ENCODE measurements around the gene BIN1. TPM values are rescaled to one million over a fixed set of nuclear protein-coding genes. Genes with fewer than 3 reads are reported as not detected.
A peak's percentile ranks its signal among the peaks of the same experiment; 100 is the strongest.

Gene BIN1
- total RNA-seq, 1 experiment from 2014 or later = 76.5 TPM

- Histone ChIP-seq H3K36me3 (no peaks in the 10 kb centered on the region), H3K27ac (no peak overlapping the region), H3K9me3 (replicated peaks) (0 out of 2 replicates have a peak, but pooled peaks cover 5% of the 10 kb centered on the region), H3K4me3 (no peak overlapping the region), H3K27me3 (replicated peaks) (no peaks in the 10 kb centered on the region), H3K4me1 (replicated peaks) (peaks cover 28% of the 10 kb centered on the region)
- no peak for DNase-seq (ENCODE audit: low read depth in 1 of 2, low spot score in 2 of 2)
Measured at GRCh38 chr2:127142663-127143630, 36.0 kb upstream of the BIN1 start.

GRCh38 chr2:127140538-127140937, 33.6 kb upstream of the BIN1 start:
- Histone ChIP-seq H3K4me3 (no peak overlapping the region), H3K4me1 (replicated peaks) (peaks cover 9% of the 10 kb centered on the region), H3K27ac (no peak overlapping the region), H3K27me3 (replicated peaks) (no peaks in the 10 kb centered on the region), H3K9me3 (replicated peaks) (0 out of 2 replicates have a peak, but pooled peaks cover 5% of the 10 kb centered on the region), H3K36me3 (no peaks in the 10 kb centered on the region)
- DNase-seq (ENCODE audit: low read depth in 1 of 2, low spot score in 2 of 2) = no peak

DNA sequence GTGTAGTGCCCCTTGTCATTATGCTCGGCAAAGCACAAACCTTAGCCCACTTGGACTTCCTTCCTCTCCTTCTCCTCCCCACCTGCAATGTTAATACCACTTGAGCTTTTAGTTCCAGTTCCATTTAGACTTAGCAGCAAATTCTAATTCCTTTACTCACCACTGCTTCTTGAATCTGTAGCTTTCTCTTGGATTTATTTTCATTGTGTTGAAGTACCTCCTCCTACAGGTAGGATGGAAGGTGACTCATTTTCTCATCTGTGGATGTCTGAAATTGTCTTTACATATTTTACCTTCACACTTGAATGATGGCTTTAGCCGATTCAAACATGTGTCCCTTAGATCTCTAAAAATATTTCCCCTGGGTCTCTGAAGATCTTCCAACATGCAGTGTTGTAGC, 32.8 kb upstream of the BIN1 start:
- no peak for DNase-seq (ENCODE audit: low read depth in 1 of 2, low spot score in 2 of 2)
- Histone ChIP-seq H3K36me3 (no peaks in the 10 kb centered on the region), H3K9me3 (replicated peaks) (0 out of 2 replicates have a peak, but pooled peaks cover 5% of the 10 kb centered on the region), H3K4me1 (replicated peaks) (peaks cover 7% of the 10 kb centered on the region), H3K4me3 (no peak overlapping the region), H3K27ac (no peak overlapping the region), H3K27me3 (replicated peaks) (no peaks in the 10 kb centered on the region)

GRCh38 chr2:127138281-127138680, 31.3 kb upstream of the BIN1 start:
- DNase-seq (ENCODE audit: low read depth in 1 of 2, low spot score in 2 of 2) = peak in 1 of 2 experiments; percentile 40
- Histone ChIP-seq H3K27ac (no peak overlapping the region), H3K36me3 (no peaks in the 10 kb centered on the region), H3K9me3 (replicated peaks) (0 out of 2 replicates have a peak, but pooled peaks cover 5% of the 10 kb centered on the region), H3K27me3 (replicated peaks) (no peaks in the 10 kb centered on the region), H3K4me3 (no peak overlapping the region), H3K4me1 (replicated peaks) (no peaks in the 10 kb centered on the region)

DNA sequence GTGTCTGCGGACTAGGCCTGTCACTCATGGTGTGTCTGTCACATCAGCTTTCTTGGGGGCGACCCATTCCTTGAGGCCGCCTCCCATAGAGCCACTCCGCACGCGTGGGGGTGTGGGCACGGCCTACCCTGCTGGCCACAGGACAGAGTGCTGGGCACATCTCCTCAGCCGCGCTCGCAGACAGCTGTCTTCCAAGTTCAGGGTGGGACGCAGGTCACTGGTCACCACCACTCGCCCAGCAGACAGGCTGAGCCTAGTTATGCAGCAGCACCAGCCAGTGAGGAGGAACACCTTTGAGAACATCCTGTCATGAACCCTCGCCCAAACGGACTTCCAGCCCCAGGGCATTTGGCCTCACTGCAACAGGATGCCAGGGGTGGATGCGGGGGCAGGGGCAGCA, 30.8 kb upstream of the BIN1 start:
- no peaks in the 10 kb centered on the region for H3K4me1 ChIP-seq (replicated peaks)
- no peaks in the 10 kb centered on the region for H3K27me3 ChIP-seq (replicated peaks)
- H3K4me3 ChIP-seq = no peak overlapping the region
- 0 out of 2 replicates have a peak, but pooled peaks cover 5% of the 10 kb centered on the region for H3K9me3 ChIP-seq (replicated peaks)
- H3K36me3 ChIP-seq = no peaks in the 10 kb centered on the region
- DNase-seq (ENCODE audit: low read depth in 1 of 2, low spot score in 2 of 2) = no peak
- H3K27ac ChIP-seq = no peak overlapping the region

- no peak overlapping the region for H3K27ac ChIP-seq
- no peaks in the 10 kb centered on the region for H3K27me3 ChIP-seq (replicated peaks)
- H3K4me3 ChIP-seq = no peak overlapping the region
- no peaks in the 10 kb centered on the region for H3K4me1 ChIP-seq (replicated peaks)
- H3K9me3 ChIP-seq (replicated peaks) = 0 out of 2 replicates have a peak, but pooled peaks cover 5% of the 10 kb centered on the region
- H3K36me3 ChIP-seq = no peaks in the 10 kb centered on the region
- peak in 1 of 2 experiments; percentile 36 for DNase-seq (ENCODE audit: low read depth in 1 of 2, low spot score in 2 of 2)
Measured at GRCh38 chr2:127137225-127137624, 30.3 kb upstream of the BIN1 start.

DNA sequence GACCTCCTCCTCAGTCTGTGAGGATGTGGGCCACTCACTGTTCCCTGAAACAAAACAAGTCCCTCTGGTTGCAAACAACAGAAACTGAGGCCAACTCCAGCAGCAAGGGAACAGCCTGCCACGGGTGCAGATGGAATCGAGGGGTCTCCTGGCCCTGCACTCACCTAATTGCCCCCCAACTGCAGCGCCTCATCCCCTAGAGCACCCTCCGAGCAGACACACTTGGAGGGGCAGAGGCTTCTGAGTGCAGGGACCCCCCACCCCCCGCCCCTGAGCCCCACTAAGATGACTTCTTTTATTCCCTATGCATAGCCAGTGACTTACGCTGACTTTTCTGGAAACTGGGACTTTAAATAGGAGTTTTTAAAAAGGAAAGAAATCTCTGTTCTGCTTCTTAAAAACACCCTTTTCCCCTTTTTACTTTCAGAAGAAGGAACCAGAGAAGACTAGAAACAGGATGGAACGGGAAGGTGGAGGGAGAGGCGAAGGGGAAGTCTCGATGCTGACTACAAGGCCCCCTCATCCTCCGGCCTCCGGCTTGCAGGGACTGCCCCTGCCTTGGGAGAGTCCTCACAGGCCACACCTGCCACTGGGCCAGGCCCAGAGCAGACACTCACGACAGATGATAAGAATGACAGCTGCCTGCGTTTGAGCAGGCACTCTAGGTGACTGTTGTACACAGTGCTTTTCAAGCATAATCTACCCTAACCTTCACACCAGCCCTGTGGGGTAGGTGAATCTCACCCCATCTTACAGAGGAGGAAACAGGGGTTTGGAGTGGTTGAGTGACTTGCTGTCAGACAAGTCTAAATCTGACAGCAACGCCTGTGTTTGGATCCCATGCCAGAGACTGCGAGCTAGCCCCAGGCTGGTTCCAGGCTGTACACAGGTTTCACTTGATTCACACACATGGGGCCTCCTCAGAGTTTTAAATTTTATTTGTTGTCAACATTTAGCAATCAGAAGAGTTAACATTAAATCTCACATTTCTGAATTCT, 28.2 kb upstream of the BIN1 start:
- peak in 1 of 2 experiments; percentile 26 for DNase-seq (ENCODE audit: low read depth in 1 of 2, low spot score in 2 of 2)
- Histone ChIP-seq H3K27ac (no peak overlapping the region), H3K27me3 (replicated peaks) (no peaks in the 10 kb centered on the region), H3K9me3 (replicated peaks) (0 out of 2 replicates have a peak, but pooled peaks cover 5% of the 10 kb centered on the region), H3K36me3 (no peaks in the 10 kb centered on the region), H3K4me3 (no peak overlapping the region), H3K4me1 (replicated peaks) (no peaks in the 10 kb centered on the region)

DNA sequence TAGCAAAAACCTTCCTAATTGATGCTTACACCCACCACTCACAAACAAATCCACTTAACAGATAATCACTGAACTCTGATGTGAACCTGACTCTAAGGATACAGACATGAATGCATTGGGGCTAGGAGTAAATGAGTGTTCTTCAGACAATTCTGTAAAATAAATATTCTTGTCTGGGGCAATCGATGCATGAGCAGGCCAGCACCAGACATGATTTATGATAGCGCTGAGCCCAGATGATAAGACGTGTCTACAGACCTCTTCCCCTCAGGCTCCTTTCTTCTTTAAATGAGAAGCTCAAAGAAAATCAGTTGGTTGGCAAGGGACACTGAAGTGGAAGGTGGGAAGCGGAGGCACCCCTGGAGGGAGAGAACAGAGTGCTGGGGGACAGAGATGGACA, 27.3 kb upstream of the BIN1 start:
- no peaks in the 10 kb centered on the region for H3K36me3 ChIP-seq
- H3K27me3 ChIP-seq (replicated peaks) = no peaks in the 10 kb centered on the region
- 0 out of 2 replicates have a peak, but pooled peaks cover 5% of the 10 kb centered on the region for H3K9me3 ChIP-seq (replicated peaks)
- no peaks in the 10 kb centered on the region for H3K4me1 ChIP-seq (replicated peaks)
- no peak overlapping the region for H3K27ac ChIP-seq
- H3K4me3 ChIP-seq = no peak overlapping the region
- no peak for DNase-seq (ENCODE audit: low read depth in 1 of 2, low spot score in 2 of 2)

DNA sequence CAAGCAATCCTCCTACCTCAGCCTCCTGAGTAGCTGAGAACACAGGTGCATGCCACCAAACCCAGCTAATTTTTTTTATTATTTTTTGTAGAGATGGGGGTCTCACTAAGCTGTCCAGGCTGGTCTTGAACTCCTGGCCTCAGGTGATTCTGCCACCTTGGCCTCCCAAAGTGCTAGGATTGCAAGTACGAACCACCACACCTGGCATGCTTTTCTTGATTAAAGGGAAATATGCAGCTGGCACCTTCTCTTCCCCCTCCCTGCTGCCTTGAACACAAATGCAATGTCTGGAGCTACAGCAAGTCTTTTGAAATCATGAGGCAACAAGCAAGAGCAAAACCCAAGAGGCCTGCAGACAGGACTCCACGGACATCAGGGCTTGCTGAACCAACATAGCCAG, 26.8 kb upstream of the BIN1 start:
- Histone ChIP-seq H3K9me3 (replicated peaks) (0 out of 2 replicates have a peak, but pooled peaks cover under 1% of the 10 kb centered on the region), H3K27me3 (replicated peaks) (no peaks in the 10 kb centered on the region), H3K36me3 (no peaks in the 10 kb centered on the region), H3K27ac (no peak overlapping the region), H3K4me3 (no peak overlapping the region), H3K4me1 (replicated peaks) (no peaks in the 10 kb centered on the region)
- DNase-seq (ENCODE audit: low read depth in 1 of 2, low spot score in 2 of 2) = no peak

GRCh38 chr2:127130421-127130820, 23.5 kb upstream of the BIN1 start:
- H3K27ac ChIP-seq = no peak overlapping the region
- no peaks in the 10 kb centered on the region for H3K4me1 ChIP-seq (replicated peaks)
- H3K36me3 ChIP-seq = no peaks in the 10 kb centered on the region
- no peak overlapping the region for H3K4me3 ChIP-seq
- H3K27me3 ChIP-seq (replicated peaks) = no peaks in the 10 kb centered on the region
- DNase-seq (ENCODE audit: low read depth in 1 of 2, low spot score in 2 of 2) = no peak
- no peaks in the 10 kb centered on the region for H3K9me3 ChIP-seq (replicated peaks)

DNA sequence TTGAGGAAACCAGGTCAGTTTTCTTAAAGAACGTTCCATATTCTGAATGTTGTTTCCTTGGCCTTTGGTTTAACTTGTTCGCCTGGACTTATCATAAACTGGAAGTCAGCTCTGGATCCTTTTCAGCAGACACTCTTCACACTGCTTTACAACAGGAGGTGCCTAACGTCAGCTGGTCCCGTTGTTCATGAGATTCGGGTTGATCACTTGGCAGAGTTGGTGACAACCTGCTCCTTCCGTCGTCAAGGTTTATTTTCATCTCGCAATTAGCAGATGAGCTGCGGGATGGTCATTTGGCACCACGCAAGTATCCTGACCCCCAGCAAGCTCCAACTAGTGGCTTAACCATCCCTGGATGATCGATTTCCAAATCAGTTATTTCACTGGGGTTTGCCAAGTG, 23.0 kb upstream of the BIN1 start:
- no peak for DNase-seq (ENCODE audit: low read depth in 1 of 2, low spot score in 2 of 2)
- Histone ChIP-seq H3K9me3 (replicated peaks) (no peaks in the 10 kb centered on the region), H3K27me3 (replicated peaks) (no peaks in the 10 kb centered on the region), H3K4me1 (replicated peaks) (no peaks in the 10 kb centered on the region), H3K27ac (no peak overlapping the region), H3K4me3 (no peak overlapping the region), H3K36me3 (no peaks in the 10 kb centered on the region)

- H3K9me3 ChIP-seq (replicated peaks) = no peaks in the 10 kb centered on the region
- H3K27me3 ChIP-seq (replicated peaks) = no peaks in the 10 kb centered on the region
- DNase-seq (ENCODE audit: low read depth in 1 of 2, low spot score in 2 of 2) = no peak
- H3K27ac ChIP-seq = no peak overlapping the region
- H3K36me3 ChIP-seq = no peaks in the 10 kb centered on the region
- no peaks in the 10 kb centered on the region for H3K4me1 ChIP-seq (replicated peaks)
- H3K4me3 ChIP-seq = no peak overlapping the region
Measured at GRCh38 chr2:127128445-127128904, 21.5 kb upstream of the BIN1 start.

- no peaks in the 10 kb centered on the region for H3K27me3 ChIP-seq (replicated peaks)
- no peak for DNase-seq (ENCODE audit: low read depth in 1 of 2, low spot score in 2 of 2)
- no peak overlapping the region for H3K27ac ChIP-seq
- H3K9me3 ChIP-seq (replicated peaks) = no peaks in the 10 kb centered on the region; the same call in 1 of the 2 replicates
- no peak overlapping the region for H3K4me3 ChIP-seq
- H3K4me1 ChIP-seq (replicated peaks) = no peaks in the 10 kb centered on the region
- H3K36me3 ChIP-seq = no peaks in the 10 kb centered on the region
Measured at GRCh38 chr2:127125821-127126220, 18.9 kb upstream of the BIN1 start.

Data from SJSA1 (cell line).